Measurements from ENCODE around the gene PRCC.

PRCC gene

GRCh38 chr1:156804572-156805243 lies 37.4 kb downstream of the PRCC start:
- TF ChIP-seq, protein P1, sequence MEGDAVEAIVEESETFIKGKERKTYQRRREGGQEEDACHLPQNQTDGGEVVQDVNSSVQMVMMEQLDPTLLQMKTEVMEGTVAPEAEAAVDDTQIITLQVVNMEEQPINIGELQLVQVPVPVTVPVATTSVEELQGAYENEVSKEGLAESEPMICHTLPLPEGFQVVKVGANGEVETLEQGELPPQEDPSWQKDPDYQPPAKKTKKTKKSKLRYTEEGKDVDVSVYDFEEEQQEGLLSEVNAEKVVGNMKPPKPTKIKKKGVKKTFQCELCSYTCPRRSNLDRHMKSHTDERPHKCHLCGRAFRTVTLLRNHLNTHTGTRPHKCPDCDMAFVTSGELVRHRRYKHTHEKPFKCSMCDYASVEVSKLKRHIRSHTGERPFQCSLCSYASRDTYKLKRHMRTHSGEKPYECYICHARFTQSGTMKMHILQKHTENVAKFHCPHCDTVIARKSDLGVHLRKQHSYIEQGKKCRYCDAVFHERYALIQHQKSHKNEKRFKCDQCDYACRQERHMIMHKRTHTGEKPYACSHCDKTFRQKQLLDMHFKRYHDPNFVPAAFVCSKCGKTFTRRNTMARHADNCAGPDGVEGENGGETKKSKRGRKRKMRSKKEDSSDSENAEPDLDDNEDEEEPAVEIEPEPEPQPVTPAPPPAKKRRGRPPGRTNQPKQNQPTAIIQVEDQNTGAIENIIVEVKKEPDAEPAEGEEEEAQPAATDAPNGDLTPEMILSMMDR (conservative IDR thresholded peaks at IDR 0.05): no peak
- H3K27ac ChIP-seq: no peak overlapping the region

GRCh38 chr1:156805766-156806511 lies 38.6 kb downstream of the PRCC start:
- H3K27ac ChIP-seq: no peak overlapping the region
- TF ChIP-seq, protein P1 (conservative IDR thresholded peaks at IDR 0.05): no peak

- no peak overlapping the region for H3K27ac ChIP-seq
These were observed 39.4 kb downstream of the PRCC start for GRCh38 chr1:156806512-156807440.

GRCh38 chr1:156807627-156808026 lies 40.3 kb downstream of the PRCC start:
- TF ChIP-seq, protein P1 (conservative IDR thresholded peaks at IDR 0.05): no peak
- H3K27ac ChIP-seq: no peak overlapping the region

More at GRCh38 chr1:156806512-156807440, 39.4 kb downstream of the PRCC start:
- TF ChIP-seq, protein P1 (conservative IDR thresholded peaks at IDR 0.05): no peak

- TF ChIP-seq, protein P1 (conservative IDR thresholded peaks at IDR 0.05): no peak
- no peak overlapping the region for H3K27ac ChIP-seq
These were observed 41.1 kb downstream of the PRCC start for GRCh38 chr1:156808186-156809030.

DNA sequence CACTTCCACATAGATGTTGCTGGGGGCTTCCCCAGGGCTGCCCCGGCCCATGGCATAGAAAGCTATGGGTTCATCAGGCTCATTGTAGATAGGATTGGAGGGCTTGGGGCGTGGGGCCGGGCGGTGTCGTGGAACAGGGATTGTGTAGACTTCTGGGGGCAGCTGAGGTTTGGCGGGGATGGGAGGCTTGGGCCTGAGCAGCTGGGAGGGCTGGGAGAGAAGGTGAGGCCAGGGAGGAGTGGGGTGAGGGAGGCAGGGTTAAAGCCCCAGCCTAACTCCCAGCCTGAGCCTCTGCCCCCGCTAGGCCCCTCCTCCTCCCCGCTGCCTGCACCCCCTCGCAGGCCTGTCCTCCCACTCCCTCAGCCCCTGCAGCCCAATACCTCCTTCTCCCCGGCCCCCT lies 41.9 kb downstream of the PRCC start:
- H3K27ac ChIP-seq: no peak overlapping the region
- TF ChIP-seq, protein P1 (conservative IDR thresholded peaks at IDR 0.05): no peak

Data from VCaP (cell line).